Femur (tissue), 1 donor: ENCODE results near the gene CYP2E1.
"Not testable (repeated sequence)": the region's sequence is repeated elsewhere in the genome, so short reads cannot be mapped to it uniquely, and the experiment has no call there.

Experiments
- DNase-seq: peaks from one replicate; pipeline ENCODE4 v3.0.0-alpha.2; 2017

Gene CYP2E1

GRCh38 chr10:133526957-133527588 lies at the start of gene CYP2E1:
Gene CYP2E1 (plus strand): TSS chr10:133527363. CDS start chr10:133527396, 33 bp downstream.
- DNase-seq = no peak

GRCh38 chr10:133481086-133481643 lies 46.0 kb upstream of the CYP2E1 start:
- DNase-seq = no peak

- DNase-seq = no peak
These were observed 45.5 kb upstream of the CYP2E1 start for GRCh38 chr10:133481657-133482056.

- no peak for DNase-seq
These were observed 42.3 kb upstream of the CYP2E1 start for GRCh38 chr10:133484818-133485217.

- no peak for DNase-seq
These were observed 40.1 kb upstream of the CYP2E1 start for GRCh38 chr10:133487085-133487484.

GRCh38 chr10:133488354-133488753 lies 38.8 kb upstream of the CYP2E1 start:
- no peak for DNase-seq

- no peak for DNase-seq
These were observed 37.2 kb upstream of the CYP2E1 start for GRCh38 chr10:133489816-133490588.

- DNase-seq = not testable (repeated sequence)
These were observed 33.6 kb upstream of the CYP2E1 start for GRCh38 chr10:133493562-133493961.

- DNase-seq = not testable (repeated sequence)
These were observed 29.8 kb upstream of the CYP2E1 start for GRCh38 chr10:133497363-133497762.

GRCh38 chr10:133499176-133499575 lies 28.0 kb upstream of the CYP2E1 start:
- DNase-seq = not testable (repeated sequence)

GRCh38 chr10:133500897-133501296 lies 26.3 kb upstream of the CYP2E1 start:
- DNase-seq = not testable (repeated sequence)

GRCh38 chr10:133509700-133510099 lies 17.5 kb upstream of the CYP2E1 start:
- DNase-seq = no peak

- no peak for DNase-seq
These were observed 15.8 kb upstream of the CYP2E1 start for GRCh38 chr10:133511408-133511807.

- DNase-seq = no peak
These were observed 15.1 kb upstream of the CYP2E1 start for GRCh38 chr10:133511907-133512528.

- DNase-seq = no peak
These were observed 11.7 kb upstream of the CYP2E1 start for GRCh38 chr10:133515471-133515870.

- DNase-seq = no peak
These were observed 11.1 kb upstream of the CYP2E1 start for GRCh38 chr10:133516057-133516456.

- DNase-seq = not testable (repeated sequence)
These were observed 8.6 kb upstream of the CYP2E1 start for GRCh38 chr10:133518517-133518916.

- peak; percentile 47 for DNase-seq
These were observed 6.9 kb upstream of the CYP2E1 start for GRCh38 chr10:133520193-133520738.

- DNase-seq = no peak
These were observed 3.4 kb upstream of the CYP2E1 start for GRCh38 chr10:133523631-133524203.

- DNase-seq = no peak
These were observed 1.7 kb upstream of the CYP2E1 start for GRCh38 chr10:133525444-133525843.

GRCh38 chr10:133527771-133528271 lies 658 bp downstream of the CYP2E1 start:
- no peak for DNase-seq

- DNase-seq = no peak
These were observed 1.2 kb downstream of the CYP2E1 start for GRCh38 chr10:133528296-133528844.
